ENCODE data around the gene PLAAT4.

Gene PLAAT4

GRCh38 chr11:63536669-63537292, at the start of gene PLAAT4:
Gene PLAAT4 (plus strand): TSS chr11:63536808. CDS start chr11:63536869, 61 bp downstream.
- no peak for DNase-seq (ENCODE audit: low read depth)
- peak; percentile 17 for TF ChIP-seq CTCF (conservative IDR thresholded peaks at IDR 0.05; ENCODE audit: low read depth, low read length)
- no peak within 1 kb of the TSS for H3K4me3 ChIP-seq (ENCODE audit: low read length)

- DNase-seq (ENCODE audit: low read depth) = no peak
- H3K4me3 ChIP-seq (ENCODE audit: low read length) = no peak overlapping the region
- no peak for TF ChIP-seq CTCF (conservative IDR thresholded peaks at IDR 0.05; ENCODE audit: low read depth, low read length)
These were observed 47.8 kb upstream of the PLAAT4 start for GRCh38 chr11:63488789-63489188.

- no peak overlapping the region for H3K4me3 ChIP-seq (ENCODE audit: low read length)
- no peak for DNase-seq (ENCODE audit: low read depth)
These were observed 46.7 kb upstream of the PLAAT4 start for GRCh38 chr11:63489879-63490278.

GRCh38 chr11:63490551-63491239, 45.9 kb upstream of the PLAAT4 start, which contains the start of gene PLAAT5:
Gene PLAAT5 (minus strand): TSS chr11:63491167. CDS start chr11:63491034, 133 bp downstream.
- DNase-seq (ENCODE audit: low read depth) = no peak
- peak within 1 kb of the TSS; percentile 39 for H3K4me3 ChIP-seq (ENCODE audit: low read length)

More at GRCh38 chr11:63489879-63490278, 46.7 kb upstream of the PLAAT4 start:
- no peak for TF ChIP-seq CTCF (conservative IDR thresholded peaks at IDR 0.05; ENCODE audit: low read depth, low read length)

GRCh38 chr11:63491240-63491587, 45.4 kb upstream of the PLAAT4 start:
- H3K4me3 ChIP-seq (ENCODE audit: low read length) = peak overlapping the region; percentile 39
- DNase-seq (ENCODE audit: low read depth) = no peak
- no peak for TF ChIP-seq CTCF (conservative IDR thresholded peaks at IDR 0.05; ENCODE audit: low read depth, low read length)

More at GRCh38 chr11:63490551-63491239, 45.9 kb upstream of the PLAAT4 start, which contains the start of gene PLAAT5:
- no peak for TF ChIP-seq CTCF (conservative IDR thresholded peaks at IDR 0.05; ENCODE audit: low read depth, low read length)

- no peak for DNase-seq (ENCODE audit: low read depth)
- no peak for TF ChIP-seq CTCF (conservative IDR thresholded peaks at IDR 0.05; ENCODE audit: low read depth, low read length)
- H3K4me3 ChIP-seq (ENCODE audit: low read length) = peak overlapping the region; percentile 39
These were observed 44.8 kb upstream of the PLAAT4 start for GRCh38 chr11:63491636-63492372.

Data from retinal pigment epithelial cell (primary cell).